PC-3 (cell line): ENCODE results near the gene SBK1. TPM values are rescaled to one million over a fixed set of nuclear protein-coding genes. Genes with fewer than 3 reads are reported as not detected.
A peak's percentile ranks its signal among the peaks of the same experiment; 100 is the strongest.

ENCODE experiments used
- ATAC-seq: fragments of 200-7000 bp; cut with Tn5 transposase; 2 replicates; pipeline ENCODE4 v1.9.1; 2020; ENCODE audit warnings: mild to moderate bottlenecking, moderate library complexity
- BruUV-seq: library from RNA; stranded (reverse); fragments of 400-500 nt; replicated peaks from 2 replicates; lab custom pipeline; 2021; lab: Mats Ljungman, UMichigan
- CTCF ChIA-PET: fragments of 300-600 bp; sonication (Branson Sonifier 250); formaldehyde crosslinking; loops from one replicate; lab custom pipeline; 2022; ENCODE audit warnings: antibody characterized with exemption; lab: Charles Lee
- POLR2A ChIA-PET: fragments of 300-600 bp; sonication (Branson Sonifier 250); formaldehyde crosslinking; loops from one replicate; lab custom pipeline; 2022; ENCODE audit warnings: antibody characterized with exemption; ENCODE audit not compliant: unreplicated experiment; lab: Charles Lee
- DNase-seq: peaks from one replicate; pipeline ENCODE4 v3.0.0-alpha.2; 2015
- H2AFZ ChIP-seq: fragments of 300-600 bp; sonication (generic); 2 replicates; pipeline ENCODE4 v1.6.0; 2016; ENCODE audit warnings: antibody characterized with exemption, low read length
- H3F3A ChIP-seq: fragments of 300-600 bp; sonication (generic); one replicate; pipeline ENCODE4 v1.6.0; 2017; ENCODE audit warnings: antibody characterized with exemption, low read length, control low read depth, mild to moderate bottlenecking; ENCODE audit not compliant: unreplicated experiment
- H3K27ac ChIP-seq: fragments of 300-600 bp; sonication (generic); 2 replicates; pipeline ENCODE4 v1.5.1; 2016; ENCODE audit warnings: mild to moderate bottlenecking, low read length
- H3K27me3 ChIP-seq: fragments of 300-600 bp; sonication (generic); 2 replicates; pipeline ENCODE4 v1.6.1; 2016; ENCODE audit warnings: low read length, mixed read lengths
- H3K36me3 ChIP-seq: fragments of 300-600 bp; sonication (generic); 2 replicates; pipeline ENCODE4 v1.6.1; 2016; ENCODE audit warnings: low read depth, mixed run types, low read length, mixed read lengths
- H3K4me1 ChIP-seq: fragments of 300-600 bp; sonication (generic); 2 replicates; pipeline ENCODE4 v1.5.1; 2016; ENCODE audit warnings: low read length; ENCODE audit not compliant: insufficient read depth
- H3K4me2 ChIP-seq: fragments of 300-600 bp; sonication (generic); 2 replicates; pipeline ENCODE4 v1.6.0; 2016; ENCODE audit warnings: low read length
- H3K4me3 ChIP-seq: fragments of 300-600 bp; sonication (generic); 2 replicates; pipeline ENCODE4 v1.5.1; 2016; ENCODE audit warnings: mild to moderate bottlenecking, low read length, mixed read lengths
- H3K79me2 ChIP-seq: fragments of 300-600 bp; sonication (generic); 2 replicates; pipeline ENCODE4 v1.6.1; 2017; ENCODE audit warnings: low read length, mixed read lengths
- H3K9ac ChIP-seq: fragments of 300-600 bp; sonication (generic); 2 replicates; pipeline ENCODE4 v1.6.0; 2016; ENCODE audit warnings: mild to moderate bottlenecking, low read length
- H3K9me2 ChIP-seq: fragments of 300-600 bp; sonication (generic); replicated peaks from 2 replicates; pipeline ENCODE4 v1.6.1; 2016; ENCODE audit warnings: mixed run types, low read length, mixed read lengths
- H3K9me3 ChIP-seq: fragments of 300-600 bp; sonication (generic); 2 replicates; pipeline ENCODE4 v1.6.1; 2016; ENCODE audit warnings: low read length, mixed read lengths
- H4K20me1 ChIP-seq: fragments of 300-600 bp; sonication (generic); 2 replicates; pipeline ENCODE4 v1.6.1; 2016; ENCODE audit warnings: low read length, mixed read lengths
- CTCF ChIP-seq: fragments of 300-600 bp; sonication (generic); conservative IDR thresholded peaks from 2 replicates; pipeline ENCODE4 v1.5.1; 2017; ENCODE audit warnings: antibody characterized with exemption, low read depth, mild to moderate bottlenecking, low read length
- EZH2 ChIP-seq: fragments of 300-600 bp; sonication (generic); IDR thresholded peaks from one replicate; pipeline ENCODE4 v1.6.1; 2017; ENCODE audit warnings: antibody characterized with exemption, mild to moderate bottlenecking, low read length; ENCODE audit not compliant: unreplicated experiment
- EZH2phosphoT487 ChIP-seq: fragments of 300-600 bp; sonication (generic); IDR thresholded peaks from 2 replicates; pipeline ENCODE4 v1.6.1; 2018; ENCODE audit warnings: mild to moderate bottlenecking, antibody characterized with exemption, low read length, borderline replicate concordance
- intact Hi-C: fragments of 100-400 bp; cut with micrococcal nuclease; formaldehyde crosslinking; loops from 2 replicates; pipeline ENCODE4 v1.9.0; 2023
- total RNA-seq: library from RNA; depleted of rRNA; stranded (reverse); fragments of >200 nt; gene quantifications from 2 replicates; pipeline ENCODE4 v1.2.3, GENCODE V29; 2014

SBK1 gene
- total RNA-seq, 1 experiment from 2014 or later = 0.95 TPM

DNA sequence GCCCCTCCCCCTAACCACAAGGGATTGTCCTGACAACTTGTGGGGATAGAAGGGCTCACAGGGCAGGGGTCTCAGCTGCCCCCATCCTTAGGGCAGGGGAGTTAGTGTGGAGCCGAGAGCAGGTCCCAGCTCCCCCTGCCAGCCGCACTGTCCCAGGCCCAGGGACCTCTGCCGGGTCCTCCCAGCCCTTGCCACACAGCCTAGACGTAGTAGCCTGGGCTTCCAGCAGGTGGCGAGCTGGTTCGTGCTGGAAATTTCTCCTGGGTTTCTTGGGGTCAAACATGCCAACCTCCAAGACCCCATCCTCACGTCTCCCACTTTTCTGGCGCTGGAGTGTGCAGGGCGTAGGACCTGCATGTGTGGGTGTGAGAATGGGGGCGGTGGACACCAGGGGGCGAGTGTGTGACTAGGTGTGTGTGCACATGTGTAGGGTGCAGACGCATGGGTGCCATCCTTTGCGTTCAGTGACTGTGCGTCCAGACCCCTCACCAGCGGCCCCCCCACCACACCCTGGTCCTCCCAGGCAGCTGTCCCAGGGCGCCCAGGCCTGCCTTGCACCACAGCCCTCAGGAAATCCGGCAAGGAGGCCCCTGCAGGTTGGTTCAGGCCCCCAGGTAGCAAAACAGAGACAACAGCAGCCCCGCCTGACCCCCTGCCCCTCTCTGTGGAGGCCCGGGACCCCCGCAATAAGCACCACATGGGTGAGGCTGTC, 29.5 kb downstream of the SBK1 start:
- Histone ChIP-seq H3K27ac (no peak overlapping the region), H3K27me3 (no peaks in the 10 kb centered on the region), H3K79me2 (no peaks in the 10 kb centered on the region), H3K4me1 (peaks cover 18% of the 10 kb centered on the region), H3K36me3 (no peaks in the 10 kb centered on the region), H3K9me3 (no peaks in the 10 kb centered on the region), H4K20me1 (no peaks in the 10 kb centered on the region), H3F3A (no peaks in the 10 kb centered on the region), H3K9ac (no peak overlapping the region), H3K9me2 (no peaks in the 10 kb centered on the region), H3K4me2 (no peak overlapping the region), H3K4me3 (no peak overlapping the region), H2AFZ (no peak overlapping the region)
- BruUV-seq = no TSS peak
- peak; percentile 47 for DNase-seq
- intact Hi-C loops = no loop called here
- ATAC-seq = peak; percentile 36
- ChIA-PET CTCF (interaction anchor here (0.7 kb wide), 1 partner anchor 47 kb away, joined by 3 read pairs; no protein-coding TSS in a partner anchor), POLR2A (no interaction called here)
- TF ChIP-seq CTCF (peak; percentile 80), EZH2 (no peak)

GRCh38 chr16:28324235-28324886, 32.0 kb downstream of the SBK1 start:
- ChIA-PET CTCF (interaction anchor here (0.6 kb wide), 1 partner anchor 338 kb away, joined by 7 read pairs; no protein-coding TSS in a partner anchor), POLR2A (no interaction called here)
- intact Hi-C loops = no loop called here
- Histone ChIP-seq H2AFZ (peak overlapping the region; percentile 69), H3K79me2 (no peaks in the 10 kb centered on the region), H3K9me2 (no peaks in the 10 kb centered on the region), H3K4me3 (no peak overlapping the region), H3K27ac (peak overlapping the region; percentile 89), H3K9me3 (no peaks in the 10 kb centered on the region), H3F3A (no peaks in the 10 kb centered on the region), H3K36me3 (no peaks in the 10 kb centered on the region), H3K4me1 (peaks cover 18% of the 10 kb centered on the region), H3K27me3 (no peaks in the 10 kb centered on the region), H3K9ac (peak overlapping the region; percentile 61), H4K20me1 (no peaks in the 10 kb centered on the region), H3K4me2 (peak overlapping the region; percentile 68)
- peak; percentile 85 for ATAC-seq
- DNase-seq = peak; percentile 76
- no peak for TF ChIP-seq EZH2
- TF ChIP-seq EZH2phosphoT487 = no peak
- TF ChIP-seq CTCF = no peak
- BruUV-seq = TSS peak; percentile 75

- no peak overlapping the region for H2AFZ ChIP-seq
- H3K36me3 ChIP-seq = no peaks in the 10 kb centered on the region
- H4K20me1 ChIP-seq = no peaks in the 10 kb centered on the region
- no peaks in the 10 kb centered on the region for H3K9me3 ChIP-seq
- no peak overlapping the region for H3K9ac ChIP-seq
- BruUV-seq = no TSS peak
- H3K4me1 ChIP-seq = peaks cover 18% of the 10 kb centered on the region
- intact Hi-C loops = no loop called here
- DNase-seq (no peak), ATAC-seq (no peak)
- H3K27me3 ChIP-seq = no peaks in the 10 kb centered on the region
- H3K27ac ChIP-seq = peak overlapping the region; percentile 89
- no peak overlapping the region for H3K4me3 ChIP-seq
- H3K79me2 ChIP-seq = no peaks in the 10 kb centered on the region
- ChIA-PET CTCF (no interaction called here), POLR2A (no interaction called here)
- TF ChIP-seq EZH2 (no peak), EZH2phosphoT487 (no peak), CTCF (no peak)
- H3F3A ChIP-seq = no peaks in the 10 kb centered on the region
- no peak overlapping the region for H3K4me2 ChIP-seq
- H3K9me2 ChIP-seq = no peaks in the 10 kb centered on the region
These were observed 32.6 kb downstream of the SBK1 start for GRCh38 chr16:28324887-28325279.
